Measurements from ENCODE around the gene DIP2B.
A peak's percentile ranks its signal among the peaks of the same experiment; 100 is the strongest.

The DIP2B gene

DNA sequence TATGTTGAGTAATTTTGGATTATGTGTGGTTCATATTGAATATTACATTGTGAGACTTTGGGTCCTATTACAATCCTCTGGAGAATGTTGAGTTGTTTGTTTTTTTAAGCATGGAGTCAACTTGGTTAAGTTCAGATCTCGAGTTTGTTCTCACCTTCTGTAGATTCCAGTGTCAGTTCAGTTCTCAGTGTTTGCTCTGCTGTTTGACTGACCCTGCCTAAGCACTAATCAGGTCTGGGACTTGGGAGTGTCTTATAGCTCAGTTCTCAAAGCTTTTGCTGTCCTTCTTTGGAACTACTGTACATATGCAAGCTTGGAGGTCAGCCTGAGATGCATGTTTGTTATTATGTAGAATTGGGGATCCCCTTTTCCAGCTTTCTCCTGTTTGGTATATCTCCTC, 63.1 kb downstream of the DIP2B start:
- H3K27me3 ChIP-seq, result no peaks in the 10 kb centered on the region
- H3K4me1 ChIP-seq (ENCODE audit: control insufficient read depth in 1 of 2, insufficient read depth in 1 of 2, low read depth in 1 of 2, low read length in 1 of 2), result peaks cover 35% of the 10 kb centered on the region in 2 experiments
- H3K4me3 ChIP-seq (ENCODE audit: low read depth in 1 of 2, low read length in 1 of 2), result no peak overlapping the region
- TF ChIP-seq, protein P1, sequence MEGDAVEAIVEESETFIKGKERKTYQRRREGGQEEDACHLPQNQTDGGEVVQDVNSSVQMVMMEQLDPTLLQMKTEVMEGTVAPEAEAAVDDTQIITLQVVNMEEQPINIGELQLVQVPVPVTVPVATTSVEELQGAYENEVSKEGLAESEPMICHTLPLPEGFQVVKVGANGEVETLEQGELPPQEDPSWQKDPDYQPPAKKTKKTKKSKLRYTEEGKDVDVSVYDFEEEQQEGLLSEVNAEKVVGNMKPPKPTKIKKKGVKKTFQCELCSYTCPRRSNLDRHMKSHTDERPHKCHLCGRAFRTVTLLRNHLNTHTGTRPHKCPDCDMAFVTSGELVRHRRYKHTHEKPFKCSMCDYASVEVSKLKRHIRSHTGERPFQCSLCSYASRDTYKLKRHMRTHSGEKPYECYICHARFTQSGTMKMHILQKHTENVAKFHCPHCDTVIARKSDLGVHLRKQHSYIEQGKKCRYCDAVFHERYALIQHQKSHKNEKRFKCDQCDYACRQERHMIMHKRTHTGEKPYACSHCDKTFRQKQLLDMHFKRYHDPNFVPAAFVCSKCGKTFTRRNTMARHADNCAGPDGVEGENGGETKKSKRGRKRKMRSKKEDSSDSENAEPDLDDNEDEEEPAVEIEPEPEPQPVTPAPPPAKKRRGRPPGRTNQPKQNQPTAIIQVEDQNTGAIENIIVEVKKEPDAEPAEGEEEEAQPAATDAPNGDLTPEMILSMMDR (IDR thresholded peaks at IDR 0.05), result no peak
- no peaks in the 10 kb centered on the region for H3K9me3 ChIP-seq
- H3K27ac ChIP-seq, result no peak overlapping the region
- H3K36me3 ChIP-seq, result no peaks in the 10 kb centered on the region

DNA sequence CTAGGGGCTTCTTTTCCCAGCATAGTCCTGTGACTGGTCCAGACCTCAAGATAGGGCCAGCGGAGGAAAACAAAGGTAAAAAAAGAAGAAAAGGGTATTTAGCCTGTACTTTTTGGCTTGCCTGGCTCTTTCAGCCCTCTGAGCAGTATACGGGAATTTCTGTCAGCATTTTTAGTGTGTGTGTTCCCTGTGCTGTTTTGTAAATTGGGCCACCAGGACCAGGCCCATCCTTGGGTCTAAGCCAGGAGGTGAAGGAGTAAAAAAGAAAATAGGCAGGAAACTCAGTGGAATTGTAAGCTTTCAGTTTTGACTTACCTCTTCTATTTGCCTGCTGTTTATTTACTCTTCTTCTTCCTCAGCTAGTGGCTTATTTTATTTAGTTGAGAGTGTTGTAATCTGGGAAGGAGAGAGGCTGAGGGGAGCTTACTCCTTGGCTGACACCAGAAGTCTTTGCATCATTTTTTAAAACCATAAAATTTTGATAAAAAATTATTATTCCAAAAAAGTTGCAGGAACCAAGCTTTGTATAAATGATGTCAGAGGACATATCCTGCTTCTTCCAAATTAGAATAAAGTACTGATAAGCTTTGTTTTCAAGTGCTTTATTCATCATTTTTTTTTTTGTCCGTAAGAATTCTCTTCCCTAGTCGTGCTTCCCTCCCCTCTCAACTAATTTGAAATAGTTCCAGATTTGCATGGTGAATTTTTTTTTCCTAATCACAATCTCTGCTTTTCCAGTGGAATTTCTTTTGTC, 63.7 kb downstream of the DIP2B start:
- TF ChIP-seq, protein P1 (IDR thresholded peaks at IDR 0.05), result no peak
- no peaks in the 10 kb centered on the region for H3K36me3 ChIP-seq
- no peaks in the 10 kb centered on the region for H3K27me3 ChIP-seq
- H3K4me3 ChIP-seq (ENCODE audit: low read depth in 1 of 2, low read length in 1 of 2), result no peak overlapping the region
- peaks cover 32 to 36% of the 10 kb centered on the region in 2 experiments for H3K4me1 ChIP-seq (ENCODE audit: control insufficient read depth in 1 of 2, insufficient read depth in 1 of 2, low read depth in 1 of 2, low read length in 1 of 2)
- H3K9me3 ChIP-seq, result no peaks in the 10 kb centered on the region
- H3K27ac ChIP-seq, result peak overlapping the region; percentile 23

DNA sequence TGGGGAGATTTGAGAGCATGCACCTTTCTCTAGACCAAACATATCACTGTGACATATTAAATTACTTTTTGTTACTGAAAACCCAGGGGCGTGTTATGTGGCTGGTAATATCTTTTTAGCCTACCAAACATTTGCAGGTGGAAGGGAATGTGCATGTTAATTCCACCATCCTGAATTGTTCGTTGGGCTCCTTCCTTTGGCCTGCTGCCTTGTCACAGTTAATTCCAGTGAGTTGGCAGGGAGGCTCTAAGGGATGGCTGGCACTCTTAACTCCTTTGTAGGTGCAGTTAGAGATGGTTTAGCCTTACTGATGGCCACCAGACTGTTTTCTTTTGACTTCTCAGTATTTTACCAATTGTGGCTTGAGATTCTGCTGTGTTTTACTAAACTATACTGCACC, 64.5 kb downstream of the DIP2B start:
- no peaks in the 10 kb centered on the region for H3K27me3 ChIP-seq
- H3K4me1 ChIP-seq (ENCODE audit: control insufficient read depth in 1 of 2, insufficient read depth in 1 of 2, low read depth in 1 of 2, low read length in 1 of 2), result peaks cover 24 to 28% of the 10 kb centered on the region in 2 experiments
- no peaks in the 10 kb centered on the region for H3K9me3 ChIP-seq
- TF ChIP-seq, protein P1 (IDR thresholded peaks at IDR 0.05), result no peak
- no peak overlapping the region for H3K4me3 ChIP-seq (ENCODE audit: low read depth in 1 of 2, low read length in 1 of 2)
- no peaks in the 10 kb centered on the region for H3K36me3 ChIP-seq
- peak overlapping the region; percentile 19 for H3K27ac ChIP-seq

DNA sequence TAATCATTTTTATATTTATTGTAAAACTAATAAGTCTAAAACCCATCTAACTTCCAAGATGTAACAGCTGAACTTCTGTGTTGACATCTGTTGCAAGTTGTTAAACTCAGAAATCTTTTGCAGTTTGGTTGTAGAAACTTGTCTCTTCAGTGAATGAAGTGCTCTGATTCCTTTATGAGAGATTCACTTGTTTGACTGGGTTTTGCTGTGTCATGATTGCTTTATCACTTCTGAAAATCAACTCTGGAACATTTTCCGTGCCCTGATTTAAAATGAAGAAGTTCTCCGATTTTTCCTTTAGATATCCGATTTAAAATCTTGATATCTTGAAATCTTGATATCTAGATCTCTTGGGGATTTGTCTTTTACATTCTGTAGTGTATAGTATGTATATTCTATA, 65.1 kb downstream of the DIP2B start:
- H3K27ac ChIP-seq, result no peak overlapping the region
- H3K27me3 ChIP-seq, result no peaks in the 10 kb centered on the region
- TF ChIP-seq, protein P1 (IDR thresholded peaks at IDR 0.05), result no peak
- H3K36me3 ChIP-seq, result no peaks in the 10 kb centered on the region
- no peak overlapping the region for H3K4me3 ChIP-seq (ENCODE audit: low read depth in 1 of 2, low read length in 1 of 2)
- H3K4me1 ChIP-seq (ENCODE audit: control insufficient read depth in 1 of 2, insufficient read depth in 1 of 2, low read depth in 1 of 2, low read length in 1 of 2), result peaks cover 18 to 22% of the 10 kb centered on the region in 2 experiments
- no peaks in the 10 kb centered on the region for H3K9me3 ChIP-seq

DNA sequence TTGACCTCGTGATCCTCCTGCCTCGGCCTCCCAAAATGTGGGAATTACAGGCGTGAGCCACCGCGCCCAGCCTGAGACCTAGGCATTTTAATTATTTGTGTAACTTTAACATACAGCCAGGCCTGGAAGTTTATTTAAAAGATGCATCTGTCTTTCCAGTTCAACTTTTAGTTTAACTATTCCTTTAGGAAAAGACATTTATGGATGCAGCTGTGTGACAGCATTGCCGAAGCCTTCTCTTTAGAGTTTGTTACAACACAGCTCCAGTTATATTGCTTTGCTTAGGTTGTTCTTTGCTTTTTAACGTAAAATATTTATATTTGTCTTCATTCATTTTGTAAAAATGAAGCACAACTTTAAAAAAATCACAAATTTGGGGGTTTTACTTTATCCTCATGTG, 67.0 kb downstream of the DIP2B start:
- Histone ChIP-seq H3K36me3 (no peaks in the 10 kb centered on the region), H3K4me3 (ENCODE audit: low read depth in 1 of 2, low read length in 1 of 2) (no peak overlapping the region), H3K27me3 (no peaks in the 10 kb centered on the region), H3K4me1 (ENCODE audit: control insufficient read depth in 1 of 2, insufficient read depth in 1 of 2, low read depth in 1 of 2, low read length in 1 of 2) (peaks cover 15 to 19% of the 10 kb centered on the region in 2 experiments), H3K9me3 (no peaks in the 10 kb centered on the region), H3K27ac (peak overlapping the region; percentile 32)
- TF ChIP-seq, protein P1 (IDR thresholded peaks at IDR 0.05), result no peak

Data from neutrophil (primary cell).